Measurements from ENCODE around the gene LHFPL5. TPM values are rescaled to one million over a fixed set of nuclear protein-coding genes. Genes with fewer than 3 reads are reported as not detected.

LHFPL5 gene
- total and polyA plus RNA-seq, 4 donors = not detected

DNA sequence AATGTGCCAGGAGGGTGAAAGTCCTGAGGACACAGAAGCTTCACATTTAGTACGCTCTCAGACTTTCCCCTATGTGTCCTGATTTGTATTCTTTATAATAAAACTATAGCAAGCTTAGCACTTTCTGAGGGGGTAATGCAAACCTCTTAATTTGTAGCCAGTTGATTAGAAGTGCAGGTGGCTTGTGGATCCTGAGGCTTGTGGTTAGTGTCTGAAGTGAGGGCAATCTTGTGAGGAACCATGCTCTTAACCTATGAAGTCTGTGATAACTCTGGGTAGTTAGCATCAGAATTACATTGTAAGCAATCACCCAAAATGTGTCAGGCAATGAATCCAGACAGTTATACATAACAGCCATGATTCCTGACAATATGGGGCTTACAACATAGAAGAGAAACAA lies 51.1 kb downstream of the LHFPL5 start:
- no peaks in the 10 kb centered on the region for H3K4me1 ChIP-seq (ENCODE audit: control insufficient read depth in 5 of 5, insufficient read depth in 5 of 5, low read length in 5 of 5)
- TF ChIP-seq, protein P1, sequence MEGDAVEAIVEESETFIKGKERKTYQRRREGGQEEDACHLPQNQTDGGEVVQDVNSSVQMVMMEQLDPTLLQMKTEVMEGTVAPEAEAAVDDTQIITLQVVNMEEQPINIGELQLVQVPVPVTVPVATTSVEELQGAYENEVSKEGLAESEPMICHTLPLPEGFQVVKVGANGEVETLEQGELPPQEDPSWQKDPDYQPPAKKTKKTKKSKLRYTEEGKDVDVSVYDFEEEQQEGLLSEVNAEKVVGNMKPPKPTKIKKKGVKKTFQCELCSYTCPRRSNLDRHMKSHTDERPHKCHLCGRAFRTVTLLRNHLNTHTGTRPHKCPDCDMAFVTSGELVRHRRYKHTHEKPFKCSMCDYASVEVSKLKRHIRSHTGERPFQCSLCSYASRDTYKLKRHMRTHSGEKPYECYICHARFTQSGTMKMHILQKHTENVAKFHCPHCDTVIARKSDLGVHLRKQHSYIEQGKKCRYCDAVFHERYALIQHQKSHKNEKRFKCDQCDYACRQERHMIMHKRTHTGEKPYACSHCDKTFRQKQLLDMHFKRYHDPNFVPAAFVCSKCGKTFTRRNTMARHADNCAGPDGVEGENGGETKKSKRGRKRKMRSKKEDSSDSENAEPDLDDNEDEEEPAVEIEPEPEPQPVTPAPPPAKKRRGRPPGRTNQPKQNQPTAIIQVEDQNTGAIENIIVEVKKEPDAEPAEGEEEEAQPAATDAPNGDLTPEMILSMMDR (IDR thresholded peaks at IDR 0.05; ENCODE audit: control extremely low read depth, extremely low read depth) = no peak
- DNase-seq (no peak), ATAC-seq (ENCODE audit: insufficient read depth, low FRiP score) (no peak)
- no peaks in the 10 kb centered on the region for H3K27me3 ChIP-seq (ENCODE audit: control insufficient read depth in 3 of 3, insufficient read depth in 3 of 3, low read length in 2 of 3)
- no peak overlapping the region for H3K27ac ChIP-seq (ENCODE audit: low read depth in 1 of 2, low read length in 1 of 2)
- H3K36me3 ChIP-seq (ENCODE audit: control insufficient read depth in 4 of 4, insufficient read depth in 4 of 4, low read length in 4 of 4) = peaks cover 6 to 25% (median 10%) of the 10 kb centered on the region in 4 donors
- no peak overlapping the region for H3K4me3 ChIP-seq
- no peaks in the 10 kb centered on the region for H3K9me3 ChIP-seq (ENCODE audit: control insufficient read depth in 4 of 4, insufficient read depth in 3 of 4, low read length in 3 of 4)
- H3K9ac ChIP-seq (ENCODE audit: insufficient read depth in 1 of 2, low read length in 2 of 2) = no peak overlapping the region
- WGBS, 2 donors = 96 to 100% methylated on average over 1 of the region's 1 CpG

- DNase-seq = no peak
- H3K27me3 ChIP-seq (ENCODE audit: control insufficient read depth in 3 of 3, insufficient read depth in 3 of 3, low read length in 2 of 3) = no peaks in the 10 kb centered on the region
- TF ChIP-seq, protein P1 (IDR thresholded peaks at IDR 0.05; ENCODE audit: control extremely low read depth, extremely low read depth) = no peak
- no peak overlapping the region for H3K9ac ChIP-seq (ENCODE audit: insufficient read depth in 1 of 2, low read length in 2 of 2)
- peaks cover 6 to 25% (median 12%) of the 10 kb centered on the region in 4 donors for H3K36me3 ChIP-seq (ENCODE audit: control insufficient read depth in 4 of 4, insufficient read depth in 4 of 4, low read length in 4 of 4)
- no peaks in the 10 kb centered on the region for H3K4me1 ChIP-seq (ENCODE audit: control insufficient read depth in 5 of 5, insufficient read depth in 5 of 5, low read length in 5 of 5)
- H3K9me3 ChIP-seq (ENCODE audit: control insufficient read depth in 4 of 4, insufficient read depth in 3 of 4, low read length in 3 of 4) = no peaks in the 10 kb centered on the region
- H3K27ac ChIP-seq (ENCODE audit: low read depth in 1 of 2, low read length in 1 of 2) = no peak overlapping the region
- no peak overlapping the region for H3K4me3 ChIP-seq
- no peak for ATAC-seq (ENCODE audit: insufficient read depth, low FRiP score)
These were observed 52.7 kb downstream of the LHFPL5 start for GRCh38 chr6:35857853-35858252.

GRCh38 chr6:35859367-35859766 lies 54.2 kb downstream of the LHFPL5 start:
- ATAC-seq (ENCODE audit: insufficient read depth, low FRiP score) = no peak
- Histone ChIP-seq H3K36me3 (ENCODE audit: control insufficient read depth in 4 of 4, insufficient read depth in 4 of 4, low read length in 4 of 4) (peaks cover 6 to 18% (median 11%) of the 10 kb centered on the region in 4 donors), H3K9ac (ENCODE audit: insufficient read depth in 1 of 2, low read length in 2 of 2) (no peak overlapping the region), H3K4me1 (ENCODE audit: control insufficient read depth in 5 of 5, insufficient read depth in 5 of 5, low read length in 5 of 5) (no peaks in the 10 kb centered on the region), H3K27ac (ENCODE audit: low read depth in 1 of 2, low read length in 1 of 2) (no peak overlapping the region), H3K4me3 (no peak overlapping the region), H3K27me3 (ENCODE audit: control insufficient read depth in 3 of 3, insufficient read depth in 3 of 3, low read length in 2 of 3) (no peaks in the 10 kb centered on the region), H3K9me3 (ENCODE audit: control insufficient read depth in 4 of 4, insufficient read depth in 3 of 4, low read length in 3 of 4) (no peaks in the 10 kb centered on the region)
- WGBS, 2 donors = 92 to 96% methylated on average over 4 of the region's 4 CpGs
- no peak for DNase-seq
- TF ChIP-seq, protein P1 (IDR thresholded peaks at IDR 0.05; ENCODE audit: control extremely low read depth, extremely low read depth) = no peak

Other genes with a start within 250 kb of the LHFPL5 start
- gene FKBP5, start 116.4 kb upstream of the LHFPL5 start, total RNA-seq = 100 to 1,000 TPM in 1 of 2 donors, 10 to 100 TPM in 1; 25.9 to 184 TPM
- 100 to 1,000 TPM in 1 of 2 donors, 10 to 100 TPM in 1; 27.7 to 245 TPM for gene FKBP5, start 116.4 kb upstream of the LHFPL5 start, polyA plus RNA-seq
- under 1 TPM; 0.20 to 0.52 TPM for gene ARMC12, start 68.3 kb upstream of the LHFPL5 start, total RNA-seq
- 1 to 10 TPM; 1.0 to 1.1 TPM for gene ARMC12, start 68.3 kb upstream of the LHFPL5 start, polyA plus RNA-seq
- not detected for gene CLPSL2, start 28.8 kb upstream of the LHFPL5 start, total RNA-seq
- not detected for gene CLPSL2, start 28.8 kb upstream of the LHFPL5 start, polyA plus RNA-seq
- gene CLPSL1, start 24.3 kb upstream of the LHFPL5 start, total RNA-seq = not detected
- not detected for gene CLPSL1, start 24.3 kb upstream of the LHFPL5 start, polyA plus RNA-seq
- gene CLPS, start 8.0 kb upstream of the LHFPL5 start, total RNA-seq = 1 to 10 TPM in 1 of 2 donors, not detected in 1; 5.3 TPM
- gene CLPS, start 8.0 kb upstream of the LHFPL5 start, polyA plus RNA-seq = under 1 TPM in 1 of 2 donors, not detected in 1; 0.38 TPM
- gene SRPK1, start 115.7 kb downstream of the LHFPL5 start, total RNA-seq = 10 to 100 TPM; 29.1 to 78.9 TPM
- gene SRPK1, start 115.7 kb downstream of the LHFPL5 start, polyA plus RNA-seq = 10 to 100 TPM in 1 of 2 donors, 1 to 10 TPM in 1; 9.6 to 18.0 TPM
- gene SLC26A8, start 219.3 kb downstream of the LHFPL5 start, total RNA-seq = under 1 TPM; 0.34 to 0.61 TPM
- gene SLC26A8, start 219.3 kb downstream of the LHFPL5 start, polyA plus RNA-seq = 1 to 10 TPM in 1 of 2 donors, under 1 TPM in 1; 0.20 to 1.1 TPM
- 10 to 100 TPM; 63.3 to 93.3 TPM for gene MAPK14, start 222.5 kb downstream of the LHFPL5 start, total RNA-seq
- 10 to 100 TPM; 12.8 to 55.6 TPM for gene MAPK14, start 222.5 kb downstream of the LHFPL5 start, polyA plus RNA-seq

All from lung (tissue), 12 donors.